ENCODE data around the gene RRP8.

Gene RRP8

GRCh38 chr11:6602096-6602940 is 1.1 kb downstream of the RRP8 start:
- no peak for DNase-seq (ENCODE audit: low read depth)
- no peak for TF ChIP-seq CTCF (conservative IDR thresholded peaks at IDR 0.05; ENCODE audit: control insufficient read depth, insufficient read depth, low read depth, low read length)
- H3K4me3 ChIP-seq (ENCODE audit: control insufficient read depth, low read depth, low read length): peak overlapping the region; percentile 99

GRCh38 chr11:6601041-6601461 is 2.4 kb downstream of the RRP8 start:
- no peak for DNase-seq (ENCODE audit: low read depth)
- no peak for TF ChIP-seq CTCF (conservative IDR thresholded peaks at IDR 0.05; ENCODE audit: control insufficient read depth, insufficient read depth, low read depth, low read length)
- no peak overlapping the region for H3K4me3 ChIP-seq (ENCODE audit: control insufficient read depth, low read depth, low read length)

- H3K4me3 ChIP-seq (ENCODE audit: control insufficient read depth, low read depth, low read length): no peak overlapping the region
- no peak for TF ChIP-seq CTCF (conservative IDR thresholded peaks at IDR 0.05; ENCODE audit: control insufficient read depth, insufficient read depth, low read depth, low read length)
- no peak for DNase-seq (ENCODE audit: low read depth)
These were observed 3.5 kb downstream of the RRP8 start for GRCh38 chr11:6599881-6600390.

GRCh38 chr11:6599449-6599848 is 4.0 kb downstream of the RRP8 start:
- TF ChIP-seq CTCF (conservative IDR thresholded peaks at IDR 0.05; ENCODE audit: control insufficient read depth, insufficient read depth, low read depth, low read length): no peak
- DNase-seq (ENCODE audit: low read depth): no peak
- H3K4me3 ChIP-seq (ENCODE audit: control insufficient read depth, low read depth, low read length): no peak overlapping the region

- no peak for TF ChIP-seq CTCF (conservative IDR thresholded peaks at IDR 0.05; ENCODE audit: control insufficient read depth, insufficient read depth, low read depth, low read length)
- H3K4me3 ChIP-seq (ENCODE audit: control insufficient read depth, low read depth, low read length): no peak overlapping the region
- DNase-seq (ENCODE audit: low read depth): no peak
These were observed 4.9 kb downstream of the RRP8 start for GRCh38 chr11:6598555-6598954.

- no peak overlapping the region for H3K4me3 ChIP-seq (ENCODE audit: control insufficient read depth, low read depth, low read length)
- DNase-seq (ENCODE audit: low read depth): no peak
- TF ChIP-seq CTCF (conservative IDR thresholded peaks at IDR 0.05; ENCODE audit: control insufficient read depth, insufficient read depth, low read depth, low read length): no peak
These were observed 7.1 kb downstream of the RRP8 start for GRCh38 chr11:6596239-6596877.
